CD4-positive, alpha-beta T cell treated with Interferon alpha-2 for 1 hour (primary cell): ENCODE data around the gene NRG2.

Source experiments
- DNase-seq, 2 donors: peaks; one replicate each; pipeline ENCODE4 v3.0.0-alpha.2; 2020 to 2022

Gene NRG2

GRCh38 chr5:140005145-140005591, 37.9 kb downstream of the NRG2 start:
- DNase-seq: no peak

GRCh38 chr5:140004174-140004573, 38.9 kb downstream of the NRG2 start:
- DNase-seq: no peak

GRCh38 chr5:140003519-140003918, 39.6 kb downstream of the NRG2 start:
- no peak for DNase-seq

- no peak for DNase-seq
Observed at GRCh38 chr5:140000332-140000731, 42.8 kb downstream of the NRG2 start.

- no peak for DNase-seq
Observed at GRCh38 chr5:139998837-139999236, 44.3 kb downstream of the NRG2 start.

- no peak for DNase-seq
Observed at GRCh38 chr5:139997276-139997675, 45.8 kb downstream of the NRG2 start.

- no peak for DNase-seq
Observed at GRCh38 chr5:139995929-139996328, 47.2 kb downstream of the NRG2 start.

GRCh38 chr5:139994234-139994633, 48.9 kb downstream of the NRG2 start:
- no peak for DNase-seq

- DNase-seq: no peak
Observed at GRCh38 chr5:139985733-139986132, 57.4 kb downstream of the NRG2 start.

- DNase-seq: no peak
Observed at GRCh38 chr5:139985290-139985689, 57.8 kb downstream of the NRG2 start.

GRCh38 chr5:139984816-139985215, 58.3 kb downstream of the NRG2 start:
- no peak for DNase-seq

- DNase-seq: no peak
Observed at GRCh38 chr5:139982975-139983240, 60.2 kb downstream of the NRG2 start.

- no peak for DNase-seq
Observed at GRCh38 chr5:139982157-139982974, 60.7 kb downstream of the NRG2 start.

- no peak for DNase-seq
Observed at GRCh38 chr5:139980765-139981164, 62.3 kb downstream of the NRG2 start.

GRCh38 chr5:139979943-139980342, 63.2 kb downstream of the NRG2 start:
- DNase-seq: no peak

GRCh38 chr5:139979518-139979917, 63.6 kb downstream of the NRG2 start:
- no peak for DNase-seq

- DNase-seq: no peak
Observed at GRCh38 chr5:139976703-139977102, 66.4 kb downstream of the NRG2 start.

- no peak for DNase-seq
Observed at GRCh38 chr5:139975942-139976341, 67.2 kb downstream of the NRG2 start.

- DNase-seq: no peak
Observed at GRCh38 chr5:139975306-139975705, 67.8 kb downstream of the NRG2 start.

- DNase-seq: no peak
Observed at GRCh38 chr5:139974661-139975060, 68.4 kb downstream of the NRG2 start.

GRCh38 chr5:139971202-139971725, 71.8 kb downstream of the NRG2 start:
- no peak for DNase-seq

GRCh38 chr5:139969318-139969717, 73.8 kb downstream of the NRG2 start:
- DNase-seq: no peak

- peak; percentile 82 to 86 for DNase-seq
Observed at GRCh38 chr5:139968547-139969261, 74.4 kb downstream of the NRG2 start.

- no peak for DNase-seq
Observed at GRCh38 chr5:139967353-139967752, 75.7 kb downstream of the NRG2 start.
